SKM-1 treated with dmso at 0.1 percent for 144 hours (cell line): ENCODE results near the gene SYNE1.
"Not testable (repeated sequence)": the region's sequence is repeated elsewhere in the genome, so short reads cannot be mapped to it uniquely, and the experiment has no call there.

Experiments
- DNase-seq: peaks from one replicate; lab custom pipeline; 2025; ENCODE audit not compliant: unreplicated experiment; lab: John Stamatoyannopoulos, UW

Gene SYNE1

DNA sequence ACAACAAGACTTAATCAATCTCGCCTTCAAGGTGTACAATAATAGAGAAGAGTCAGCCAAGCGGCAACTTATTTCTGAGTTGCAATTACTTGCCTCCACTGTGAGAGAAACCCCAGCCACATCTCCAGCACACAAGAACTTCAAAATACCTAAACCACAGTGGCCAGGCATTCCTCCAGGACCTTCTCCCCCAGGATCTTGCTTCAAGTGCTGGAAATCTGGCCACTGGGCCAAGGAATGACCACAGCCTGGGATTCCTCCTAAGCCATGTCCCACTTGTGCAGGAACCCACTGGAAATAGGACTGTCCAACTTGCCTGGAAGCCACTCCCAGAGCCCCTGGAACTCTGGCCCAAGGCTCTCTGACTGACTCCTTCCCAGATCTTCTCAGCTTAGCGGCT, 144.9 kb downstream of the SYNE1 start:
- not testable (repeated sequence) for DNase-seq

GRCh38 chr6:152491501-152491900, 145.7 kb downstream of the SYNE1 start:
- DNase-seq, result not testable (repeated sequence)

DNA sequence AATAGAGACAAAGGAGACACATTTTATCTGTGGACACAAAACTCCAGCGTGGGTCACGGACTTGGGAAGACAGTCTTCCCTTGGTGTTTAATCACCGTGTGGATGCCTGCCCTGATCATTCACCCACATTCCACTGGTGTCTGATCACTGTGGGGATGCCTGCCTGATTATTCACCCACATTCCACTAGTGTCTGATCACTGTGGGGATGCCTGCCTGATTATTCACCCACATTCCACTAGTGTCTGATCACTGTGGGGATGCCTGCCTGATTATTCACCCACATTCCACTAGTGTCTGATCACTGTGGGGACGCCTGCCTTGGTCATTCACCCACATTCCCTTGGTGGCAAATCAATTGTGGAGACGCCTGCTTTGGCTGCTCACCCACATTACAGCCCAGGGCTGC, 146.2 kb downstream of the SYNE1 start:
- not testable (repeated sequence) for DNase-seq

- no peak for DNase-seq
Measured at GRCh38 chr6:152484806-152485205, 152.4 kb downstream of the SYNE1 start.

GRCh38 chr6:152482289-152482688, 154.9 kb downstream of the SYNE1 start:
- DNase-seq, result no peak

GRCh38 chr6:152478377-152479010, 158.7 kb downstream of the SYNE1 start:
- no peak for DNase-seq

DNA sequence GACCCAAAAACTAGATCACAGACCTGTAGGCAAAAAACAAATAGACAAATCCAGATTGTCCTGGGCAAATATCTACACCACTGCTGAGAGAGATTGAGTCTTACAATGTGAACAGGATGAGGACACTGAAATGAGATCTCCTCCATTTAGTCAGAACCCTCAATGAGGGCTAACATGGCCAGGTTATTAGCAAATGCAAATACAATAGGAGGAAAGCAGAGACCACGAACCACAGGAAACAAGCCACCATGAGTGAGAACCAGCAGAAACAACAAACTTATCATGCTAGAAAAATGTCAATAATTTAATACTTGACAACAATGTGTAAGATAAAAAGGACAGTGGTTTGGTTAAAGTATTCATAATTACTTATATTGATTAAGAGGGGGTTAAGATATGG, 162.8 kb downstream of the SYNE1 start:
- DNase-seq, result no peak

DNA sequence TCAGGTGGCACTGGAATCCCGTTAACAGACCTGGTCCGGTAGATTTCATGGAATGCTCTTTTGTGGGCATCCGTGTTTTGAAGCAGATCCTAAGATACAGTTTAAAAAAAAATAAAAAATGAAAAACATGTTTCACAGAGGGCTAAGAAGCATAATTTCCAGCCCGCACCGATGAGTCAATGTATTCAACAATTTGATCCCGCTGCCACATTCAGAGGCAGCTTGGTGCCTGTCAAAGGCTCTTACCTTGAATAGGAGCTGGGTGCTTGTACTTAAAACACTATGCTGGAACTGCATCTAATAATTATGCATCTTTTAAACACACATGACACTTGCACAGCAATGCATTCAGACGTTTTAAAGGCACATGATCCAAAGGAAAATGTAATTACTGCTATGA, 164.8 kb downstream of the SYNE1 start:
- DNase-seq, result no peak

GRCh38 chr6:152471456-152472265, 165.5 kb downstream of the SYNE1 start:
- no peak for DNase-seq

- DNase-seq, result no peak
Measured at GRCh38 chr6:152463164-152463563, 174.0 kb downstream of the SYNE1 start.

DNA sequence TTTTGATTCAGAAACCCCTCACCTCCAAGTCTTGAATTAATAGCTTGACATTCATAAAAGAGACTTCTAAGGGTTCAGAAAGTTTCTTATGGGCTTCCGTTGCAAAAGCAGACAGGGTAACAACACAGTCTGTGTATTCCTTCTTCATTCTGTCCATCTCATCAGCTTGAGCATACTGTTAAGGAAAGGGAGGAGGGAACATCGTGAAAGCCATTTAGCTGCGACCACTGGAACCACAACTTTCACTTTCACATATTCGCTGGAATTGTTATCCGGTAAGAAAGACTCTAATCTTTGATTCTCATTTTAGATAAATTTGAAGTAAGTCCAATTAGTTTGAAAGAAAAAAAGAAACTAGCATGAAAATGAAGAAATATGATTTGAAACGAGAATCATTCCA, 174.4 kb downstream of the SYNE1 start:
- DNase-seq, result no peak

DNA sequence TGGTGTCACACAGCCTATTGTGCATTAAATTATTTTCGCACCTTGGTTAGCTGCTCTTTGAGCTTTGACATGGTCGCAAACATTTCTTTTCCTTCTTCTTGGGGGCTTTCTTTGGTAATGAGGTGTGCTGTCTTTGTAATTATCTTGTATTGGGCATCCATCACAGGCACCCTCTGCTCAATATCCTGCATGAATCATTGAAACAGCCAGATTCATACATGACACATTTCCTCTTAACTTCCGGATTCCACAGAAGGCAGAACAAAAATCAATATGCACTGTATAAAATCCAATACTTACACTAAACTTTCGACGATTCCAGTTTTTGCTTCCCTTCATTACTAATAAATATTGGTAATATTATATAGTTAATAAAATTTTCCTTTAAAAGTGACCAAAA, 175.6 kb downstream of the SYNE1 start:
- DNase-seq, result no peak

DNA sequence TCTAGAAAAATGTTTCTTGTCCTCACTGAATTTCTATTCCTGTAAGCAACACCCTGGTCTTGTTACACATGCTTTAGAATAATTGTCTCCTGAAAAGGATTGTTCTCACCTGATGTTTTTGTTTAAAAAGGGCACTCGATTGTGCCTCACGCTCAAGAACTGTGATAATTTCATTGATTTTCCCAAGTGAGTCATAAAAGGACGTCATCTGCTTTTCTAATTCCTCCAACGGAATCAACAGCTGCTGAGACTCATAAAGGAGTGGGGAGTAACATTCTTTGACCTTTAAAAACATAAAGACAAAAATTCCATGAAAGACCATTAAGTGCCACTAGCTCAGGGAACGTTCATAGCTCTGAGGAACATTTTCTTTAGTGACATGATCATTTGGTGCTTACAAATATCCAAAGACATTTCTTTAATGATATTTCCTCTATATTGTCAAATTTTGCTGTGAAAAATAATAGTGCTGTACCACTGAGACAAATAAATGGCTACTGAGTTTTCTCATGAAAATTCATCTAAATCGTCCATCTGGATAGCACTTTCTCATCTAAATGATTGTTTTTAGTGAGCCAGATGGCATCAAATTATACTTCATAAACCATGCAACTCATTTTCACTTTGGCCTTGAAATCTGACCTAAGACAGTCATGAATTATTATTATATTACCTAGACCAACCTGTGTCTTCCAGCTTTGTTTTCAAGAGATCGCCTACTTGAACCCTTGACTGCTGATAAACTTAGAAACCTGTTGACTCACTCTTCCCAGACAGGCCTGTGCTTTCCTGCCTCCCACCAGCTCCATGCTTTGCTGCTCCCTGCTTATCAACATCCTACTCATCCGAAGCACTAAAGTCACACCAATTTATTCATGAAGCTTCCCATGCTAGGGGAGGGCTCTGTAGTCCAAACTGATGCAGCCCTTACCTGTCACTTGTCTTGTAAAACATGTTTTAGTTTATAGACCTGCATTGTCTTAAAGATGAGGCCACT, 178.2 kb downstream of the SYNE1 start:
- DNase-seq, result no peak

GRCh38 chr6:152457949-152458624, 179.1 kb downstream of the SYNE1 start:
- no peak for DNase-seq

GRCh38 chr6:152454003-152454402, 183.2 kb downstream of the SYNE1 start:
- no peak for DNase-seq

DNA sequence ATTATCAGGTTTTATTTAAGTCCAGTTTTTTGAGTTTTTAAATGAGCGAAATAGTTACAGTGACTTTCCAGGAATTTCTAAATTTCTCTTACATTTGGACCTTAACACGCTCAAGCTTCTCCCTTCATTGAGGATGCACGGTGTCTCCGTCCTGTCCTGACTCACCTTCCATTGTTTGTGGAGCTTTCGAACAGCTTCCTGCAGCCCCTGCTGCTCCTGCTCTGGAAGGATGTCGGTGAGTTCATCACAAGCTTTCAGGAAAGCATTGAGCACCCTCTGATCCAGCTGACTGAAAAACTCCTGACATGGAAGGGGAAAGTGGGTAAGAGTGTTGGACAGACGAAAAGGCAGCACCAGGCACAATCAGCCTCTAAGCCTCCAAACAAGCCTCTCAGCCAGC, 183.7 kb downstream of the SYNE1 start:
- no peak for DNase-seq

- DNase-seq, result no peak
Measured at GRCh38 chr6:152452639-152453038, 184.5 kb downstream of the SYNE1 start.

- no peak for DNase-seq
Measured at GRCh38 chr6:152450519-152450918, 186.6 kb downstream of the SYNE1 start.

- DNase-seq, result no peak
Measured at GRCh38 chr6:152441902-152442301, 195.3 kb downstream of the SYNE1 start.

DNA sequence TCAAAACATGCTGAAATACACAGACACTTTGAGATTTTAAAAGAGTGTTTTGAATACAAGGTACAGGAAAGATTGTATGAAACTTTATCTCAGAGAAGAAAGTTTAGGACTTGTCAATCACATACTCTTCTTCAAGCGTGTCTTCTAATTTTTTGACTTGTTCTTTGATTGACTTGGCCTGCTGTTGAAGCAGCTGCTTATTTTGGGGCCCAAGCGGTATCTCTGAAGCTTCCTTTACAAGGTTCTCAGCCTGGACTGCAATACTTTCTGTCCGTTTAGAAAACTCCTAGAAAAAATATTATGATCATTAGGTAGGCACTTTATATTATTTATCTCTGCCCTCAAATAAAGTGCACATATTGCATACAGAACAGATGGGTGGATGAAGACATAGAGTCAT, 201.3 kb downstream of the SYNE1 start:
- no peak for DNase-seq

DNA sequence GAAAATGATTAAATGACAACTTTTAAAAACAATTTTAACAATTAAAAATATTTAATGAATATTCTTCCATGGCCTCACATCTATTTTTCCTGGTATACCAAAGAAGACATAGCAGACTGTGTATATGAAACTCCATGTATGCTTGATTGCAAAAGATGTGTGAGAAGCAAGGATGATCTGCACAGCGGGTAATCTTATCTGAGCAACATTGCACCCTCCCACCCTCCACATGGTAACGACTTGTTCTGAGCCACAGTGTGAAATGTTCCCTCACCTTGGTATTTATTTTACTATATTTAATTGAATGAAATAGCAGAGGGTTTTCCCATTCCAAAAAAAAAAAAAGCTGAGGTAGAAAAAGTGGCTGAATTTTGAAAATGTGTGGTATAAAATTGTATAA, 204.4 kb downstream of the SYNE1 start:
- DNase-seq, result no peak
